Brain microvascular endothelial cell (primary cell): ENCODE measurements around the gene SLC25A44.
"Not testable (repeated sequence)": the region's sequence is repeated elsewhere in the genome, so short reads cannot be mapped to it uniquely, and the experiment has no call there.

Experiments
- DNase-seq: peaks from one replicate; pipeline ENCODE4 v3.0.0-alpha.2; 2020
- H3K27ac ChIP-seq: fragments of 250-450 bp; sonication (Bioruptor Pico); 2 replicates; pipeline ENCODE4 v1.5.1; 2020; ENCODE audit warnings: mild to moderate bottlenecking, moderate library complexity
- H3K27me3 ChIP-seq: fragments of 250-450 bp; sonication (Bioruptor Pico); replicated peaks from 2 replicates; pipeline ENCODE4 v1.5.1; 2020; ENCODE audit warnings: mild to moderate bottlenecking
- H3K36me3 ChIP-seq: fragments of 250-450 bp; sonication (Bioruptor Pico); replicated peaks from 2 replicates; pipeline ENCODE4 v1.5.1; 2020; ENCODE audit warnings: mild to moderate bottlenecking
- H3K4me3 ChIP-seq: 2 replicates; pipeline ENCODE4 v1.5.1; 2011; ENCODE audit warnings: low read depth, mild to moderate bottlenecking, control low read depth, low read length, moderate library complexity
- in situ Hi-C: cut with HindIII; loops from 2 replicates; pipeline ENCODE4 v1.10.0; 2017; ENCODE audit warnings: low sequenced_read_pairs, low pct_ligation_motif_present
- TF ChIP-seq, protein P1 (sequence below): IDR thresholded peaks from 2 replicates; pipeline ENCODE4 v1.5.1; 2011; ENCODE audit warnings: low read depth, mild to moderate bottlenecking, moderate library complexity, low read length, control low read depth, inconsistent platforms; ENCODE audit errors: missing control alignments

The SLC25A44 gene

DNA sequence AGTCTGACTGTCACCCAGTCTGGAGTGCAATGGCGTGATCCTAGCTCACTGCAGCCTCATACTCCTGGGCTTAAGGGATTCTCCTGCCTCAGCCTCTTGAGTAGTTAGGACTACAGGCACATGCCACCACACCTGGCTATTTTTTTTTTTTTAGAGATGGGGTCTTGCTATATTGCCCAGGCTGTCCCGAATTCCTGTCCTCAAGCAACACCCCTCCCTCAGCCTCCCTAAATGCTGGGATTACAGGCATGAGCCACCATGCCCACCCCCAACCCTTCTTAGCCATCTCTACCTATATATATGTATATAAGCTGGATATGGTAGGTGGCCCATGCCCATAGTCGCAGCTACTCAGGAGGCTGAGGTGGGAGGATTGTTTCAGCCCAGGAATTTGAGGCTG, 13.4 kb upstream of the SLC25A44 start:
- Histone ChIP-seq H3K4me3 (no peak overlapping the region), H3K27ac (no peak overlapping the region), H3K27me3 (peaks cover 2% of the 10 kb centered on the region), H3K36me3 (no peaks in the 10 kb centered on the region)
- TF ChIP-seq, protein P1, sequence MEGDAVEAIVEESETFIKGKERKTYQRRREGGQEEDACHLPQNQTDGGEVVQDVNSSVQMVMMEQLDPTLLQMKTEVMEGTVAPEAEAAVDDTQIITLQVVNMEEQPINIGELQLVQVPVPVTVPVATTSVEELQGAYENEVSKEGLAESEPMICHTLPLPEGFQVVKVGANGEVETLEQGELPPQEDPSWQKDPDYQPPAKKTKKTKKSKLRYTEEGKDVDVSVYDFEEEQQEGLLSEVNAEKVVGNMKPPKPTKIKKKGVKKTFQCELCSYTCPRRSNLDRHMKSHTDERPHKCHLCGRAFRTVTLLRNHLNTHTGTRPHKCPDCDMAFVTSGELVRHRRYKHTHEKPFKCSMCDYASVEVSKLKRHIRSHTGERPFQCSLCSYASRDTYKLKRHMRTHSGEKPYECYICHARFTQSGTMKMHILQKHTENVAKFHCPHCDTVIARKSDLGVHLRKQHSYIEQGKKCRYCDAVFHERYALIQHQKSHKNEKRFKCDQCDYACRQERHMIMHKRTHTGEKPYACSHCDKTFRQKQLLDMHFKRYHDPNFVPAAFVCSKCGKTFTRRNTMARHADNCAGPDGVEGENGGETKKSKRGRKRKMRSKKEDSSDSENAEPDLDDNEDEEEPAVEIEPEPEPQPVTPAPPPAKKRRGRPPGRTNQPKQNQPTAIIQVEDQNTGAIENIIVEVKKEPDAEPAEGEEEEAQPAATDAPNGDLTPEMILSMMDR: no peak
- in situ Hi-C loops: no loop called here
- DNase-seq: no peak

DNA sequence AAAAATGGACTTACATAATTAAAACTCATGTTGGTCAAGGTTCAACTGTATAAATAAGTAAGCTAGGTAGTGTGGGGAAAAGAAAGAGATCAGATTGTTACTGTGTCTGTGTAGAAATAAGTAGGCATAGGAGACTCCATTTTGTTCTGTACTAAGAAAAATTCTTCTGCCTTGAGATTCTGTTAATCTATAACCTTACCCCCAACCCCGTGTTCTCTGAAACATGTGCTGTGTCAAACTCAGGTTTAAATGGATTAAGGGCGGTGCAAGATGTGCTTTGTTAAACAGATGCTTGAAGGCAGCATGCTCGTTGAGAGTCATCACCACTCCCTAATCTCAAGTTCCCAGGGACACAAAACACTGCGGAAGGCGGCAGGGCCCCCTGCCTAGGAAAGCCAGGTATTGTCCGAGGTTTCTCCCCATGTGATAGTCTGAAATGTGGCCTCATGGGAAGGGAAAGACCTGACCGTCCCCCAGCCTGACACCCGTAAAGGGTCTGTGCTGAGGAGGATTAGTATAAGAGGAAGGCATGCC, 12.4 kb upstream of the SLC25A44 start:
- H3K36me3 ChIP-seq, DNase-seq, H3K27ac ChIP-seq, H3K27me3 ChIP-seq, H3K4me3 ChIP-seq, in situ Hi-C loops: not testable (repeated sequence)

- H3K36me3 ChIP-seq, H3K4me3 ChIP-seq, DNase-seq, in situ Hi-C loops, H3K27me3 ChIP-seq, H3K27ac ChIP-seq: not testable (repeated sequence)
Measured at GRCh38 chr1:156182010-156182779, 11.7 kb upstream of the SLC25A44 start.

DNA sequence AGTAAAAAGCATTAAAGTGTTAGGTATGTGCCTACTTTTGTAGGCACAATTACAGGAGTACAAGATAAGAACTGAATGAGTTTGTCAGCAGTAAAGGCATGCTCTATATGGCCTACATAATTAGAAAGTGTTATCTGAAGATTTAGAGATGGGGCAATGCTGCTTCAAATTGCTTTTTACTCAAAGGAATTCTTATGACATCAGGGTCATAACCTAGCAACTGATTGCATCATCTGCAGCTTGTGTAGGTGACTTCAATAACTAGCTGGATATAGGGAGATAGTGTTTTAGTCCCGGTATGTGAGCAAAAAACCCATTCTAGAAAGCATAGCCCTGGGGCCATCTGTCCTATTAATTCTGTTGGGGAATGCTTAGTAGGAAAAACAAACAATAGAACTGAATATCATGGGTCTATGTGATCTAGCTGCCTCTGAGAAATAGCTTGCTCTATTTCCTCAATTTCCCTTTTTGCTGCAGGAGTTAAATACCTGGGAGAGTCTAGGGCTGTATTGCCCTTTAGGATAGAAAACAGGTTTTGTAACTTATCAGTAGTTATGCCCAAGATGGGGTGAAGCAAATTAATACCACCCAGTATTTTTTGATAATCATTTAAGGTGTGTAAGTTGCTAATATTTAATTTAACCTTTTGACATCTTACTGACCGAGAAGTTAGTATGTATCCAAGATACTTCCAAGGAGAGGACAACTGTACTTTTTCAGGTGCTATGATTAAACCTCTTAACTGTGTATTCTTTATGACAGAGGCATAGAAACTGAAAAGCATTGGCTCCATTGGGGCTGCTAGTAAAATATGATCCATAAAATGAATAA, 7.3 kb upstream of the SLC25A44 start:
- in situ Hi-C loops, DNase-seq, H3K4me3 ChIP-seq, H3K27me3 ChIP-seq, H3K36me3 ChIP-seq, H3K27ac ChIP-seq: not testable (repeated sequence)

DNA sequence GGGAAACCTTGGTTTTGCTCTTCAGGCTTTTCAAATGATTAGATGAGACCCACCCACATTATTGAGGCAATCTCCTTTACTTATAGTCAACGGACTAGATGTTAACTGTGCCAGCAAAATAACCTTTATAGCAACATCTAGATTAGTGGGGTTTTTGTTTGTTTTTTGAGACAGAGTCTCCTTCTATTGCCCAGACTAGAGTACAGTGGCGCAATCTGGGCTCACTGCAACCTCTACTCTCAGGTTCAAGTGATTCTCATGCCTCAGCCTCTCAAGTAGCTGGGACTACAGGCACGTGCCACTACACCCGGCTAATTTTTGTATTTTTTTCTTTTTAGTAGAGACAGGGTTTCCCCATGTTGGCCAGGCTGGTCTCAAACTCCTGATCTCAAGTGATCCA, 3.6 kb upstream of the SLC25A44 start:
- DNase-seq, in situ Hi-C loops, H3K4me3 ChIP-seq, H3K27ac ChIP-seq, H3K27me3 ChIP-seq, H3K36me3 ChIP-seq: not testable (repeated sequence)

GRCh38 chr1:156191292-156191964, 2.5 kb upstream of the SLC25A44 start:
- in situ Hi-C loops: no loop called here
- TF ChIP-seq, protein P1: no peak
- no peak for DNase-seq
- Histone ChIP-seq H3K36me3 (peaks cover 5% of the 10 kb centered on the region), H3K27ac (no peak overlapping the region), H3K27me3 (no peaks in the 10 kb centered on the region), H3K4me3 (no peak overlapping the region)

DNA sequence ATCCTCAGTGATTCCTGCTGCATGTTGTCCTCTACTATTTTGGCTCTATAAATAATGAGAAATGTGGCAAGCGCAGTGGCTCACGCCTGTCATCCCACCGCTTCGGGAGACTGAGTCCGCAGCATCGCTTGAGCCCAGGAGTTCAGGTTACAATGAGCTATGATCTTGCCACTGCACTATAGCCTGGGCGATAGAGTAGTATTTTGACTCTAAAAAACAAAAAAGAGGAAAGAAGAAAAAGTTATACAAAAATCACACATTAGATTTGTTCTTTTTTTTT, 756 bp upstream of the SLC25A44 start:
- in situ Hi-C loops: no loop called here
- no peak for DNase-seq
- Histone ChIP-seq H3K27me3 (no peaks in the 10 kb centered on the region), H3K4me3 (peak overlapping the region; percentile 58), H3K36me3 (peaks cover 7% of the 10 kb centered on the region), H3K27ac (peak overlapping the region; percentile 84)
- TF ChIP-seq, protein P1: no peak
